Endodermal cell (in vitro differentiated cells): ENCODE data around the gene MMP24. TPM values are rescaled to one million over a fixed set of nuclear protein-coding genes. Genes with fewer than 3 reads are reported as not detected.

Experiments
- DNase-seq: peaks from one replicate; pipeline ENCODE4 v3.0.0-alpha.2; 2017
- H3K27ac ChIP-seq: 2 replicates; pipeline ENCODE4 v1.5.1; 2013; ENCODE audit warnings: mild to moderate bottlenecking, low read depth, low read length, moderate library complexity
- H3K27me3 ChIP-seq: 2 replicates; pipeline ENCODE4 v1.6.1; 2013; ENCODE audit warnings: mild to moderate bottlenecking, low read length, moderate library complexity; ENCODE audit not compliant: insufficient read depth, control insufficient read depth, poor library complexity, severe bottlenecking
- H3K36me3 ChIP-seq: 2 replicates; pipeline ENCODE4 v1.7.0; 2013; ENCODE audit warnings: mild to moderate bottlenecking, low read length, moderate library complexity; ENCODE audit not compliant: control insufficient read depth, insufficient read depth
- H3K4me1 ChIP-seq: one replicate; pipeline ENCODE4 v1.7.0; 2013; ENCODE audit warnings: low read length; ENCODE audit not compliant: control insufficient read depth, insufficient read depth
- H3K4me3 ChIP-seq: 2 replicates; pipeline ENCODE4 v1.5.1; 2013; ENCODE audit warnings: mild to moderate bottlenecking, low read length, moderate library complexity
- H3K9ac ChIP-seq: 2 replicates; pipeline ENCODE4 v1.6.1; 2013; ENCODE audit warnings: mild to moderate bottlenecking, low read length, moderate library complexity; ENCODE audit not compliant: poor library complexity, severe bottlenecking; ENCODE audit errors: extremely low read depth
- H3K9me3 ChIP-seq: 2 replicates; pipeline ENCODE4 v1.6.1; 2013; ENCODE audit warnings: mild to moderate bottlenecking, low read length, moderate library complexity; ENCODE audit not compliant: control insufficient read depth
- H3K27ac Mint-ChIP-seq: 2 replicates; pipeline ENCODE4 v1.8.0; 2020; ENCODE audit warnings: mixed read lengths
- H3K27me3 Mint-ChIP-seq: 2 replicates; pipeline ENCODE4 v1.8.0; 2021; ENCODE audit warnings: mild to moderate bottlenecking, mixed read lengths; ENCODE audit not compliant: insufficient read depth
- H3K36me3 Mint-ChIP-seq: 2 replicates; pipeline ENCODE4 v1.8.0; 2020; ENCODE audit warnings: low read depth, mixed read lengths
- H3K4me1 Mint-ChIP-seq: 2 replicates; pipeline ENCODE4 v1.8.0; 2020; ENCODE audit warnings: mixed read lengths
- H3K4me3 Mint-ChIP-seq: 2 replicates; pipeline ENCODE4 v1.8.0; 2020; ENCODE audit warnings: mild to moderate bottlenecking, moderate library complexity, mixed read lengths
- H3K9me3 Mint-ChIP-seq: 2 replicates; pipeline ENCODE4 v1.8.0; 2020; ENCODE audit warnings: mild to moderate bottlenecking, mixed read lengths
- CTCF ChIP-seq: fragments of 200-600 bp; sonication (generic); conservative IDR thresholded peaks from 2 replicates; pipeline ENCODE4 v1.5.0; 2021; ENCODE audit warnings: antibody characterized with exemption, mild to moderate bottlenecking
- WGBS, 2 experiments: methylation state at CpG; one replicate each; pipeline versions ENCODE4 v1.1.5 to v1.1.7; 2013; ENCODE audit warnings: missing lambda C conversion rate in 2 of 2, mixed read lengths in 1 of 2; ENCODE audit not compliant: insufficient coverage in 1 of 2, insufficient read length in 1 of 2; 5-methylcytosine and 5-hydroxymethylcytosine counted together
- total RNA-seq, 2 donors: library from RNA; stranded (reverse); fragmentation: NEBNext Ultra II Directional in 1 of 2; extraction: Animal tissue kit (Norgen Biotek cat#: 25700) in 1 of 2; gene quantifications; 2 replicates in 1 of 2; 3 replicates in 1 of 2; pipeline ENCODE4 v1.2.1, GENCODE V29; 2021

The MMP24 gene
- total RNA-seq, 2 donors from 2014 or later, result 1.3 to 5.9 TPM

GRCh38 chr20:35326021-35326739, 99.7 kb downstream of the MMP24 start:
- peak overlapping the region; percentile 88 for H3K27ac ChIP-seq
- DNase-seq, result no peak
- Mint-ChIP-seq H3K36me3 (peaks cover 6% of the 10 kb centered on the region), H3K9me3 (no peaks in the 10 kb centered on the region), H3K4me1 (peaks cover 14% of the 10 kb centered on the region), H3K4me3 (no peak overlapping the region), H3K27ac (no peak overlapping the region), H3K27me3 (no peaks in the 10 kb centered on the region)
- peaks cover 4% of the 10 kb centered on the region for H3K36me3 ChIP-seq
- 87 to 92% methylated on average over 11 of the region's 11 CpGs for WGBS, 2 experiments
- TF ChIP-seq CTCF, result no peak
- H3K9me3 ChIP-seq, result no peaks in the 10 kb centered on the region
- no peaks in the 10 kb centered on the region for H3K27me3 ChIP-seq
- peaks cover 7% of the 10 kb centered on the region for H3K4me1 ChIP-seq
- H3K4me3 ChIP-seq, result no peak overlapping the region
- H3K9ac ChIP-seq, result no peak overlapping the region

Other genes with a start within 250 kb of the MMP24 start
- gene TRPC4AP, start 133.9 kb upstream of the MMP24 start, total RNA-seq, result 100 to 1,000 TPM in 1 of 2 donors, 10 to 100 TPM in 1; 84.2 to 103 TPM
- 10 to 100 TPM; 21.4 to 32.2 TPM for gene EDEM2, start 79.4 kb upstream of the MMP24 start, total RNA-seq
- gene PROCR, start 54.6 kb upstream of the MMP24 start, total RNA-seq, result 1 to 10 TPM; 2.4 to 6.8 TPM
- gene MMP24OS, start 51.4 kb downstream of the MMP24 start, total RNA-seq, result 10 to 100 TPM; 32.2 to 38.8 TPM
- gene EIF6, start 58.1 kb downstream of the MMP24 start, total RNA-seq, result 100 to 1,000 TPM; 127 to 132 TPM
- gene FAM83C, start 65.7 kb downstream of the MMP24 start, total RNA-seq, result not detected
- 10 to 100 TPM; 55.1 to 68.7 TPM for gene UQCC1, start 185.3 kb downstream of the MMP24 start, total RNA-seq
- gene GDF5, start 211.5 kb downstream of the MMP24 start, total RNA-seq, result not detected
- gene CEP250, start 228.9 kb downstream of the MMP24 start, total RNA-seq, result 10 to 100 TPM; 29.8 to 46.5 TPM